Naive thymus-derived CD4-positive, alpha-beta T cell (primary cell): Measurements from ENCODE around the gene PMS2. TPM values are rescaled to one million over a fixed set of nuclear protein-coding genes. Genes with fewer than 3 reads are reported as not detected.
"Not testable (repeated sequence)": the region's sequence is repeated elsewhere in the genome, so short reads cannot be mapped to it uniquely, and the experiment has no call there.

Experiments used
- ATAC-seq: fragments of 150-1000 bp; cut with Tn5 transposase; 2 replicates; pipeline ENCODE4 v1.10.0; 2021; ENCODE audit warnings: mild to moderate bottlenecking, moderate library complexity
- CTCF ChIA-PET: fragments of 350-600 bp; sonication (Branson Sonifier 250); formaldehyde crosslinking; loops from one replicate; lab custom pipeline; 2021; ENCODE audit warnings: antibody characterized with exemption; lab: Charles Lee
- POLR2A ChIA-PET: fragments of 350-600 bp; sonication (Branson Sonifier 250); formaldehyde crosslinking; loops from one replicate; lab custom pipeline; 2021; ENCODE audit warnings: antibody characterized with exemption, inconsistent platforms; lab: Charles Lee
- DNase-seq, 9 donors: peaks; one replicate each; pipeline versions ENCODE4 v3.0.0 to v3.0.0-alpha.2; 2020 to 2022; ENCODE audit warnings: mixed read lengths in 1 of 9
- H3K27ac ChIP-seq: one replicate; pipeline ENCODE4 v1.7.0; 2013; ENCODE audit warnings: mild to moderate bottlenecking, low read depth, low read length, moderate library complexity
- H3K27me3 ChIP-seq, 2 donors: one replicate each; pipeline ENCODE4 v1.7.0; 2013; ENCODE audit warnings: low read length in 2 of 2, mild to moderate bottlenecking in 2 of 2, moderate library complexity in 2 of 2; ENCODE audit not compliant: control insufficient read depth in 2 of 2, insufficient read depth in 2 of 2
- H3K36me3 ChIP-seq, 3 experiments: 1 replicate in 2 of 3; 2 replicates in 1 of 3; pipeline ENCODE4 v1.7.0; 2013; ENCODE audit warnings: low read length in 3 of 3, mild to moderate bottlenecking in 3 of 3, moderate library complexity in 1 of 3; ENCODE audit not compliant: insufficient read depth in 3 of 3, control insufficient read depth in 2 of 3
- H3K4me1 ChIP-seq, 2 donors: one replicate each; pipeline ENCODE4 v1.7.0; 2013; ENCODE audit warnings: low read length in 2 of 2, mild to moderate bottlenecking in 2 of 2, moderate library complexity in 1 of 2; ENCODE audit not compliant: control insufficient read depth in 2 of 2, insufficient read depth in 2 of 2
- H3K4me3 ChIP-seq: 2 replicates; pipeline ENCODE4 v1.7.0; 2013; ENCODE audit warnings: mild to moderate bottlenecking, low read length
- H3K9me3 ChIP-seq, 3 experiments: 1 replicate in 2 of 3; 2 replicates in 1 of 3; pipeline ENCODE4 v1.7.0; 2013; ENCODE audit warnings: low read length in 3 of 3; ENCODE audit not compliant: control insufficient read depth in 2 of 3
- H3K27ac Mint-ChIP-seq, 9 donors: one replicate each; pipeline ENCODE4 v1.8.0; 2020 to 2022; ENCODE audit warnings: mixed read lengths in 9 of 9, mild to moderate bottlenecking in 8 of 9, moderate library complexity in 5 of 9, inconsistent platforms in 2 of 9
- H3K27me3 Mint-ChIP-seq, 5 donors: one replicate each; pipeline ENCODE4 v1.8.0; 2021 to 2022; ENCODE audit warnings: mixed read lengths in 5 of 5, mild to moderate bottlenecking in 1 of 5
- H3K36me3 Mint-ChIP-seq, 5 donors: one replicate each; pipeline ENCODE4 v1.8.0; 2020 to 2022; ENCODE audit warnings: mixed read lengths in 5 of 5, mild to moderate bottlenecking in 3 of 5, inconsistent platforms in 1 of 5
- H3K4me1 Mint-ChIP-seq, 7 donors: one replicate each; pipeline ENCODE4 v1.8.0; 2020 to 2022; ENCODE audit warnings: mixed read lengths in 7 of 7, mild to moderate bottlenecking in 3 of 7, inconsistent platforms in 1 of 7
- H3K4me3 Mint-ChIP-seq, 10 donors: one replicate each; pipeline ENCODE4 v1.8.0; 2020 to 2022; ENCODE audit warnings: mild to moderate bottlenecking in 10 of 10, mixed read lengths in 10 of 10, moderate library complexity in 6 of 10, inconsistent platforms in 2 of 10
- H3K9me3 Mint-ChIP-seq, 11 donors: one replicate each; pipeline ENCODE4 v1.8.0; 2020 to 2022; ENCODE audit warnings: mixed read lengths in 11 of 11, mild to moderate bottlenecking in 4 of 11, inconsistent platforms in 1 of 11, moderate library complexity in 1 of 11
- intact Hi-C, 2 donors: fragments of 100-400 bp; cut with micrococcal nuclease; formaldehyde crosslinking; loops; one replicate each; pipeline ENCODE4 v1.15.1; 2023
- polyA plus RNA-seq, 2 donors: library from polyadenylated mRNA; unstranded; fragments of 300-500 nt; fragmentation: Illumina TruSeq; gene quantifications; one replicate each; pipeline ENCODE4 v1.2.3, GENCODE V29; 2021
- total RNA-seq, 6 experiments: library from RNA in 5 of 6; stranded (reverse) in 5 of 6; gene quantifications; 1 replicate in 5 of 6; 2 replicates in 1 of 6; pipeline ENCODE4 v1.2.3 and lab custom pipeline; 2021 to 2026

The PMS2 gene, protein sequence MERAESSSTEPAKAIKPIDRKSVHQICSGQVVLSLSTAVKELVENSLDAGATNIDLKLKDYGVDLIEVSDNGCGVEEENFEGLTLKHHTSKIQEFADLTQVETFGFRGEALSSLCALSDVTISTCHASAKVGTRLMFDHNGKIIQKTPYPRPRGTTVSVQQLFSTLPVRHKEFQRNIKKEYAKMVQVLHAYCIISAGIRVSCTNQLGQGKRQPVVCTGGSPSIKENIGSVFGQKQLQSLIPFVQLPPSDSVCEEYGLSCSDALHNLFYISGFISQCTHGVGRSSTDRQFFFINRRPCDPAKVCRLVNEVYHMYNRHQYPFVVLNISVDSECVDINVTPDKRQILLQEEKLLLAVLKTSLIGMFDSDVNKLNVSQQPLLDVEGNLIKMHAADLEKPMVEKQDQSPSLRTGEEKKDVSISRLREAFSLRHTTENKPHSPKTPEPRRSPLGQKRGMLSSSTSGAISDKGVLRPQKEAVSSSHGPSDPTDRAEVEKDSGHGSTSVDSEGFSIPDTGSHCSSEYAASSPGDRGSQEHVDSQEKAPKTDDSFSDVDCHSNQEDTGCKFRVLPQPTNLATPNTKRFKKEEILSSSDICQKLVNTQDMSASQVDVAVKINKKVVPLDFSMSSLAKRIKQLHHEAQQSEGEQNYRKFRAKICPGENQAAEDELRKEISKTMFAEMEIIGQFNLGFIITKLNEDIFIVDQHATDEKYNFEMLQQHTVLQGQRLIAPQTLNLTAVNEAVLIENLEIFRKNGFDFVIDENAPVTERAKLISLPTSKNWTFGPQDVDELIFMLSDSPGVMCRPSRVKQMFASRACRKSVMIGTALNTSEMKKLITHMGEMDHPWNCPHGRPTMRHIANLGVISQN
- total RNA-seq = 10 to 100 TPM; 12.5 to 26.3 (median 23.5) TPM
- polyA plus RNA-seq = 10 to 100 TPM in 1 of 2 donors, 1 to 10 TPM in 1; 8.4 to 18.6 TPM
- 30.8 reads per million, percentile 60 among the genes with 10 or more reads in this experiment for total RNA-seq (lab: John Stamatoyannopoulos, UW)

- peak; percentile 95 for ATAC-seq
- CTCF ChIA-PET = interaction anchor here (0.6 to 1.5 kb wide), 2 partner anchors 17 to 114 kb away, joined by 3 to 4 read pairs; no protein-coding TSS in a partner anchor
Measured at GRCh38 chr7:6008668-6009611, at the start of gene PMS2, which contains the start of gene AIMP2. PMS2 (minus strand) TSS chr7:6009049; CDS start chr7:6009019, 30 bp downstream. AIMP2 (plus strand) TSS chr7:6009272; CDS start chr7:6009364, 92 bp downstream.

DNA sequence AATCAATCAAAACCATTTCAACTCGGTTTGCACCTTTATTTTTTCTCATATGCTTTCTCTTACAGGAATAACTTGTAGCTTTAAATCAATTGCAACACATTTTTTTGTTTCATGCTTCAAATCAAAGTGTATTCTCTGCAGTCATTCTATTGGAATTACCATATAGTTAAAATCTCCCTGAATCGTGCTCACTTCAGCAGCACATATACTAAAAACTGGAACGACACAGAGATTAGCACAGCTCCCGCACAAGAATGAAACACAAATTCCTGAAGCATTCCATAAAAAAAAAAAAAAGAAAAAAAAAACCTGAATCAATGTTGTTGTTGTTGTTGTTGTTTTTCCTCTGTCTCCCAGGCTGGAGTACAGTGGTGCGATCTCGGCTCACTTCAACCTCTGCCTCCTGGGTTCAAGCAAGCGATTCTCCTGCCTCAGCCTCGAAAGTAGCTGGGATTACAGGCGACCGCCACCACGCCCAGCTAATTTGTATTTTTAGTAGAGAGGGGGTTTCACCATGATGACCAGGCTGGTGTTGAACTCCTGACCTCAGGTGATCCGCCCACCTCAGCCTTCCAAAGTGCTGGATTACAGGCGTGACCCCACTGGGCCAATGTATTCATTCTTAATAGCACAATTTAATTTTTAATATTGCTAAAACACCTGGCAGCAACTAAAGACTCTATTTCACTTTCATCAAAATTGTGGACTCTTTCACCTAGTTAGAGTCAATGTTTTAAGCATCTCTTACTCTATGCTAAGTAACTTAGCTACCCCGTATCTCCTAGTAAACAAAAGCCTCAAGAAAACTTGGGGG, 48.7 kb upstream of the PMS2 start:
- Histone ChIP-seq H3K27ac (peak overlapping the region; percentile 87), H3K4me3 (peak overlapping the region; percentile 89), H3K36me3 (peaks cover 0 to 9% (median 3%) of the 10 kb centered on the region in 3 experiments), H3K27me3 (no peaks in the 10 kb centered on the region), H3K4me1 (peaks cover 9 to 14% of the 10 kb centered on the region in 2 donors), H3K9me3 (no peaks in the 10 kb centered on the region)
- Mint-ChIP-seq H3K9me3 (no peaks in the 10 kb centered on the region), H3K27me3 (no peaks in the 10 kb centered on the region), H3K36me3 (peaks cover 0 to 12% (median 0%) of the 10 kb centered on the region in 5 donors), H3K27ac (peak overlapping the region in 8 of 9 donors; percentile 8 to 98 (median 82)), H3K4me3 (peak overlapping the region; percentile 89 to 97 (median 95)), H3K4me1 (peaks cover 22 to 37% (median 32%) of the 10 kb centered on the region in 7 donors)
- ATAC-seq (no peak), DNase-seq (no peak)
- intact Hi-C loops = no loop called here
- CTCF ChIA-PET = interaction anchor here (0.6 to 0.7 kb wide), 3 partner anchors 15 to 213 kb away, joined by 3 to 5 read pairs (median 4); no protein-coding TSS in a partner anchor
- POLR2A ChIA-PET = interaction anchor here (0.6 to 0.8 kb wide), 6 partner anchors 24 to 675 kb away, joined by 3 to 4 read pairs (median 4); no protein-coding TSS in a partner anchor

More at GRCh38 chr7:6008668-6009611, at the start of gene PMS2, which contains the start of gene AIMP2:
- Mint-ChIP-seq H3K4me1 (peaks cover 7 to 52% (median 33%) of the 10 kb centered on the region in 7 donors), H3K27ac (peak within 1 kb of the TSS; percentile 88 to 98 (median 96)), H3K36me3 (peaks cover 0 to 5% (median 0%) of the 10 kb centered on the region in 5 donors), H3K27me3 (no peaks in the 10 kb centered on the region), H3K9me3 (no peaks in the 10 kb centered on the region), H3K4me3 (peak within 1 kb of the TSS; percentile 93 to 99 (median 95))
- Histone ChIP-seq H3K4me3 (peak within 1 kb of the TSS; percentile 99), H3K36me3 (peaks cover 0 to 7% (median 0%) of the 10 kb centered on the region in 3 experiments), H3K27me3 (no peaks in the 10 kb centered on the region), H3K27ac (peak within 1 kb of the TSS; percentile 82), H3K4me1 (peaks cover 0 to 5% of the 10 kb centered on the region in 2 donors), H3K9me3 (no peaks in the 10 kb centered on the region)
- POLR2A ChIA-PET = interaction anchor here (0.6 to 1.4 kb wide), 3 partner anchors 17 to 46 kb away, joined by 3 read pairs; no protein-coding TSS in a partner anchor
- intact Hi-C loops = loop anchor here (1.0 to 10.0 kb wide), 4 partner anchors 17 to 439 kb away; partner anchors contain the start of gene CCZ1 (in 1 of the 2)
- DNase-seq = peak; percentile 82 to 96 (median 93)

- H3K27me3 Mint-ChIP-seq = no peaks in the 10 kb centered on the region
- Histone ChIP-seq H3K36me3 (peaks cover 0 to 9% (median 7%) of the 10 kb centered on the region in 3 experiments), H3K9me3 (no peaks in the 10 kb centered on the region), H3K27me3 (no peaks in the 10 kb centered on the region), H3K4me1 (peaks cover 9 to 14% of the 10 kb centered on the region in 2 donors), H3K27ac (no peak overlapping the region), H3K4me3 (no peak overlapping the region)
- no peak for DNase-seq
- no peak for ATAC-seq
- POLR2A ChIA-PET = interaction anchor here (0.6 to 0.8 kb wide), 3 partner anchors 50 to 60 kb away, joined by 3 to 4 read pairs (median 4); no protein-coding TSS in a partner anchor
- peaks cover 0 to 14% (median 0%) of the 10 kb centered on the region in 5 donors for H3K36me3 Mint-ChIP-seq
- peak overlapping the region in 2 of 10 donors; percentile 17 to 89 for H3K4me3 Mint-ChIP-seq
- peaks cover 22 to 37% (median 32%) of the 10 kb centered on the region in 7 donors for H3K4me1 Mint-ChIP-seq
- H3K27ac Mint-ChIP-seq = no peak overlapping the region
- CTCF ChIA-PET = interaction anchor here (0.6 to 0.7 kb wide), 2 partner anchors 38 to 216 kb away, joined by 6 to 7 read pairs; no protein-coding TSS in a partner anchor
- intact Hi-C loops = no loop called here
- no peaks in the 10 kb centered on the region for H3K9me3 Mint-ChIP-seq
Measured at GRCh38 chr7:6056616-6057015, 47.8 kb upstream of the PMS2 start.

GRCh38 chr7:6051185-6051584, 42.3 kb upstream of the PMS2 start:
- H3K27ac Mint-ChIP-seq, H3K9me3 ChIP-seq, H3K4me1 ChIP-seq, intact Hi-C loops, H3K27me3 Mint-ChIP-seq, POLR2A ChIA-PET, H3K4me3 Mint-ChIP-seq, H3K9me3 Mint-ChIP-seq, H3K27ac ChIP-seq, ATAC-seq, H3K27me3 ChIP-seq, DNase-seq, H3K4me3 ChIP-seq: not testable (repeated sequence)
- CTCF ChIA-PET = interaction anchor here (0.5 kb wide), 1 partner anchor 52 kb away, joined by 3 read pairs; no protein-coding TSS in a partner anchor
- Mint-ChIP-seq H3K36me3 (peaks cover 0 to 20% (median 0%) of the 10 kb centered on the region in 5 donors), H3K4me1 (peaks cover 0 to 12% (median 7%) of the 10 kb centered on the region in 7 donors)
- peaks cover 13 to 36% (median 15%) of the 10 kb centered on the region in 3 experiments for H3K36me3 ChIP-seq

GRCh38 chr7:6049780-6050179, 40.9 kb upstream of the PMS2 start:
- intact Hi-C loops = no loop called here
- H3K27me3 Mint-ChIP-seq = no peaks in the 10 kb centered on the region
- peaks cover 0 to 20% (median under 1%) of the 10 kb centered on the region in 5 donors for H3K36me3 Mint-ChIP-seq
- H3K4me3 Mint-ChIP-seq = no peak overlapping the region
- no peak overlapping the region for H3K27ac ChIP-seq
- H3K9me3 ChIP-seq = no peaks in the 10 kb centered on the region
- no peak for ATAC-seq
- H3K36me3 ChIP-seq = peaks cover 16 to 46% (median 18%) of the 10 kb centered on the region in 3 experiments
- H3K9me3 Mint-ChIP-seq = no peaks in the 10 kb centered on the region
- H3K27ac Mint-ChIP-seq = no peak overlapping the region
- no peaks in the 10 kb centered on the region for H3K27me3 ChIP-seq
- ChIA-PET CTCF (no interaction called here), POLR2A (no interaction called here)
- H3K4me1 ChIP-seq = no peaks in the 10 kb centered on the region
- no peak overlapping the region for H3K4me3 ChIP-seq
- no peak for DNase-seq
- H3K4me1 Mint-ChIP-seq = peaks cover 0 to 5% (median 3%) of the 10 kb centered on the region in 7 donors
